G401 (cell line): ENCODE measurements around the gene MYOZ1. TPM values are rescaled to one million over a fixed set of nuclear protein-coding genes. Genes with fewer than 3 reads are reported as not detected.
"Not testable (repeated sequence)": the region's sequence is repeated elsewhere in the genome, so short reads cannot be mapped to it uniquely, and the experiment has no call there.

Source experiments
- DNase-seq: peaks from one replicate; pipeline ENCODE4 v3.0.0-alpha.2; 2015; ENCODE audit warnings: low spot score
- in situ Hi-C: cut with HindIII; loops from 2 replicates; pipeline ENCODE4 v1.10.0; 2016; ENCODE audit warnings: low sequenced_read_pairs, mixed read lengths
- total RNA-seq: library from RNA; depleted of rRNA; stranded (reverse); fragments of >200 nt; shearing (Covaris generic); gene quantifications from 2 replicates; pipeline ENCODE4 v1.2.3, GENCODE V29; 2014

MYOZ1 gene
- total RNA-seq, 1 experiment from 2014 or later, result 1.2 TPM

GRCh38 chr10:73620974-73621373, 20.3 kb downstream of the MYOZ1 start:
- in situ Hi-C loops, DNase-seq: not testable (repeated sequence)

GRCh38 chr10:73617143-73617542, 24.1 kb downstream of the MYOZ1 start:
- in situ Hi-C loops, DNase-seq: not testable (repeated sequence)

GRCh38 chr10:73614720-73615119, 26.6 kb downstream of the MYOZ1 start:
- in situ Hi-C loops, result no loop called here
- no peak for DNase-seq

- in situ Hi-C loops, result no loop called here
- DNase-seq, result no peak
Observed at GRCh38 chr10:73609116-73609515, 32.2 kb downstream of the MYOZ1 start.

DNA sequence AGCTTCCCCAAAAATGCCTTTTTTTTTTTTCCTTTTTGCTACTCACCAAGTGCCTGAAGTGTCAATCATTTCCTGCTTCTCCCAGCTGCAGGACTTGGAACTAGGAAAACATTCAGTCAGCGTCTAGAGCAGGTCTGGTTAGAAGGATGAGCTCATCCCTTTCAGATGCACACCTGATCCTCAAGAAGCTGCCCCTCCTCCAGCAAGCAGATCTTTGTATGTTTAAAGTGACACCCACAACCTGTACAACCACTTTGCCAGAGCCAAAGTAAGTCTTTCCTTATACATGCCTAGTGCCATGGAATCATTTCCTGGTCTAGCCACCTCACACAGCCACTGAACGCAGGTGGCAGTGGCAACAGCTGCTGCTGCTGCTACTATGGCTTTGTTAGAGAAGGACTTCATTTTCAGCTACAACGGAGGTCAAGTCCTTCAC, 39.8 kb downstream of the MYOZ1 start:
- DNase-seq, result no peak
- in situ Hi-C loops, result no loop called here

DNA sequence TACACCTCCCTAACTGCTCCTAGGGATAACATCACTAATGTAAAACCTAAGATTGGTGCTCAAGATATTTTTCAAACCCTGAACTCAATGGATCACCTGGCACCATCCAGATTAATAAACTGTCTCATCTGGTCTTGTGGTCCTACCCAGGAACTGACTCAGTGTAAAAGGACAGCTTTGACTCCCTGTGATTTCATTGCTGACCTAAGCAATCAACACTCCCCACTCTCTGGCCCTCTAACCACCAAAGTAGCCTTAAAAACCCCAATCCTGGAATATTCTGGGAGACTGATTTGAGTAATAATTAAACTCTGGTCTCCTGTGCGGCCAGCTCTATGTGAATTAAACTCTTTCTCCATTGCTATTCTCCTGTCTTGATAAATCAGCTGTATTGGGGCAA, 43.9 kb downstream of the MYOZ1 start:
- DNase-seq, result no peak
- in situ Hi-C loops, result no loop called here

DNA sequence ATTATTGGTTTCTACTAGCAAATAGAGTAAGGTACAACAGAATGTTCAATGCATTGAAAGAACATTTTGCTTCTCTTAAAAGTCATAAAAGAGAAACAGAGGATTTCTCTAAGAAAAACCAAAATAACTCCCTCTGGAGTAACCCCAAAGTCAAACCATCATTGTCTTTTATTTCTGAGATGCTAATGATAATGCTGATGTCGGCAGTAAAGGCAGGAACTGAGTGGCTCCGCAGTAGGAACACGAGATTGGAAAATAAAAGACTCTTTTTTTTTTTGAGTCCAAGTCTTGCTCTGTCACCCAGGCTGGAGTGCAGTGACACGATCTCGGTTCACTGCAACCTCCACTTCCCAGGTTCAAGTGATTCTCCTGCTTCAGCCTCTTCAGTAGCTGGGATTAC, 47.5 kb downstream of the MYOZ1 start:
- in situ Hi-C loops, result no loop called here
- DNase-seq, result no peak

- in situ Hi-C loops, result no loop called here
- DNase-seq, result no peak
Observed at GRCh38 chr10:73593110-73593509, 48.2 kb downstream of the MYOZ1 start.

DNA sequence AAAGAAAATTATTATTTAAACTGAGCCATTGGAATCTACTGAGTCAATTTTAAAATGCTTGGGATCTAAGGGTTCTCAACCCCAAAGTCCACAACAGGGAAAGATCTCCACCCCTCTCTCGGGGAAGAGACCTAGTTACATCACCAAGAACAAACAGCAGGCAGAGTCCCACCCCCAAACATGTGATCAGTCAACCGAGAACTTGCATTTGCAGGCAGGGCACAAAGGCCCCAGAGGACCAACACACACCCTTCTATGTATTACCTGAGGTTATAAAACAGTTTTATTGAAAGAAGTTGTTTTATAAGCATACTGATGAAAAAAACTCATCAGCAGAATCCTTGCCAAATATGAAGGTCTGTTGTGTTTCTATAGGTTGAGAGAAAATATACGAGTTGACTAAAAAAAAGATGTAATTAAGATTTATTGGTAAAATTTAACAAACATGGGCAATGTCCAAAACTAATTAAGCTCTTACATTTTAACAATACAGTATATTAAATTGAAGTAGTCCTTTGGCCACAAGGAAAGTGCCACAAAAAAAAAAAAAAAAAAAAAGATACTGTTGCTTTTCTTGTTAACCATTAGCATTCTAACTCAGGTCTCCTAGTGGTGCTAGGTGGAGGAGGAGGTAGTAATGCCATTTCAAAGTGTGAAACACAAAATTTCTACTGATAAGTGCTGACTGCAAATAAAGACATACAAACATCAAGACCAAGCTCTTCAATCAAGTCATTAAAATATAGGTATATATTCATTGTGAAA, 49.2 kb downstream of the MYOZ1 start:
- DNase-seq, result peak; percentile 32
- in situ Hi-C loops, result no loop called here

- no peak for DNase-seq
- in situ Hi-C loops, result no loop called here
Observed at GRCh38 chr10:73590881-73591799, 50.1 kb downstream of the MYOZ1 start, which contains the start of gene USP54. Gene USP54 (minus strand): TSS chr10:73591342. CDS start chr10:73575658, 15,684 bp downstream.

DNA sequence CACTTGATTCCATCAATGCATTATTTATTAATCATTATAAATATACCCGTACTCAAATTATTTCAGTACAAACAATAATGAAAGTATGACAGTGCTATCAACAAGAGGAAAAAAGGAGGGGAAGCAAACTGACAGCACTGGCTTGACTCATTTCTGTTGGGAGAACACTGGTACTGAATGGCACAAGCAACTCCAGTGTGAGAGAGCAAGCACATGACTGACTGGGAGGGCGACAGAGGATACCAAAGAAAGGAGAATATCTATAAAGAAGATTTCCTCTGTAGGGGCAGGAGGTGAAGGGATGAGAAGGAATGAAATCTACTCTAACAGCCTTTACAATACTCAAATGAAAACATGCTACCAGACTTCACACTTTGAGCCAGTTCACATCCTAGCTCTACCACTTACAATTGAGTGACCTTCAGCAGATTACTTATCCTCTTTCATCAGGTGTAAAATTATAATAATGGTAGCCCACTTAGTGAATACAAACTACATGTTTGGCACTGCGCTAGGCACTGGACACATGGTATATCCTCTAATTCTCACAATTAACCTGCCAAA, 51.6 kb downstream of the MYOZ1 start:
- DNase-seq, result no peak
- in situ Hi-C loops, result no loop called here

DNA sequence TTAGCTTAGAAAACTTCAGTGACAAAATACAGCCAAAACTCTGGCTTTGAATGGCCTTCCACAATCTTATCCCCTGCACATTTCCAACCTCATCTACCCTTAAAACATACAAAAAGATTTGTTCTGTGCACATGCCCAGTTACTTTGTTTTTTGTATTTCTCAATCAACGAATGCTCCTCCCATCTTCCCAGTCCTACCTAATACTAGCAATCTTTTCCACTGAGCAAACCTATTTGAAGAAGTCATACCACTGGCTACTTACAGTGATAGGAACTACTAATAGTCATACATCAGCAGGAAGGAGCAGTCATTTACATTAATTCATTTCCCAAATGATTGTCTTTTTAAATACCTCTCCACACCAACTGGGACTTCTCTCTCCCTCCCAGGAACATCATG, 52.6 kb downstream of the MYOZ1 start:
- no peak for DNase-seq
- in situ Hi-C loops, result no loop called here

DNA sequence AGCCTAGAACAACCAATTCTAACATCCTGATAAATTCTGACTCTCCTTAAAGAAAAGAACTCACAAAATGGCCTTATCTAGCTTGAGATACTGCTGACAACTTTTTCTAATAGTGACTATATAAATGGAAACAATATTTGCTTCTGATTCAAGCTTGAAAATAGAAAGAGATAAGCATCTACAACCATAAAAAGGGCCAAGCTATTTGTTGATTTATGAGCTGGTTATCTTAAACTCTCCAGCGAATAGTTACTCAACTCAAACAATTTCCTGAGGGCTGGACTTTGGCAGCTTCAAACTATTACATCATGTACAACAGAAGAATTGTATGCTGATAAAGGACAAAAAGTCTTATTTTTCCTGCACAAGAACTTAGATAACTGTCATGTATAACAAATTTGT, 54.7 kb downstream of the MYOZ1 start:
- in situ Hi-C loops, result no loop called here
- no peak for DNase-seq

GRCh38 chr10:73585327-73585726, 55.9 kb downstream of the MYOZ1 start:
- DNase-seq, result no peak
- in situ Hi-C loops, result no loop called here

DNA sequence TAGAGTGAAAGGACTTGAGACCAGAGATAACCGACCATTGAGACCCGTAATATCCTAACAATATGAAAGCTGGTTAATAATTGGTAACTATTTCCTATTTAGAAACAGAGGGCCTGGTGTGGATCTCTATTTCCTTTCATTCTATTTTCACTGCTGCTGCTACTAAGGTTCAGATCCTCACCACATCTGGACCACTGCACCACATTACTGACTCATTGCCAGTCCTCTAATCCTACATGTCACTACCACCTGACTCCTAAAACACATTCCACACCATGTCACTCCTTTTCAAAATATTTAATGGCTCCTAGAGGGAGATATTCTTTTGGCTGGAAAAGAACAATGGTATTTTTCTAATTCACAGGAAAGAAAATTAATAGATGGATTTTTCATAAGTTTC, 56.5 kb downstream of the MYOZ1 start:
- in situ Hi-C loops, result no loop called here
- DNase-seq, result no peak

DNA sequence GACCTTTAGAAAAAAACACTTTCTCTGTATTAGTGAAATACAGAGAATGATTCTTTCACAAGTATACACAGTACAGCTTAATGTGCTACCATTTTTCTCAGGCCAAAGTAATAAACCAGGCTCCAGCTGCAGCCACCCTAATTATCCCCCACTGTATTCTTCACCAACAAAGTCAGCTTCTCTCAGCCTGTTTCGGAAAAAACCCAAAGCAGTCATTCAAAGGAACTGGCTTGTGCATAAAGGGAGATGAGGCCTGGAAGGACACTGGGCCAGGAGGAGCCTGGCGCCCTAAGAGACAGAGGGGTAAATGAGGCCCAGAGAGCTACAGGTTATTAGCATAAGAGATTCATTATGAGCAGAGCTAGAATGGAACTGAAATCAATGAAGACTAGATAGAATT, 59.4 kb downstream of the MYOZ1 start:
- DNase-seq, result peak; percentile 22
- in situ Hi-C loops, result no loop called here
